Ishikawa (cell line): ENCODE results near the gene CAV3.

Experiments
- EGR1 ChIP-seq: IDR thresholded peaks from 2 replicates; pipeline ENCODE4 v1.6.1; 2012
- EP300 ChIP-seq: IDR thresholded peaks from 2 replicates; pipeline ENCODE4 v1.6.1; 2012; ENCODE audit warnings: borderline replicate concordance
- FOXM1 ChIP-seq: IDR thresholded peaks from 2 replicates; pipeline ENCODE4 v1.6.1; 2012; ENCODE audit warnings: low read depth, borderline replicate concordance
- MAX ChIP-seq: IDR thresholded peaks from 2 replicates; pipeline ENCODE4 v1.6.1; 2012
- TCF12 ChIP-seq: IDR thresholded peaks from 2 replicates; pipeline ENCODE4 v1.6.1; 2012; ENCODE audit warnings: low read depth
- YY1 ChIP-seq: IDR thresholded peaks from 2 replicates; pipeline ENCODE4 v1.6.1; 2012; ENCODE audit warnings: low read depth

GRCh38 chr3:8723612-8724011 is 10.0 kb upstream of the CAV3 start:
- no peak for TF ChIP-seq EGR1
- TF ChIP-seq FOXM1 = no peak
- TF ChIP-seq MAX = no peak
- TF ChIP-seq YY1 = no peak
- TF ChIP-seq TCF12 = no peak
- no peak for TF ChIP-seq EP300
